HEK293 (cell line): ENCODE data around the gene RCSD1.

Experiments used
- CTCF ChIA-PET: fragments of 350-600 bp; formaldehyde crosslinking; extraction: SDS; loops from one replicate; lab custom pipeline; 2021; ENCODE audit warnings: antibody characterized with exemption; lab: Yijun Ruan, JAX
- POLR2A ChIA-PET: fragments of 300-600 bp; formaldehyde crosslinking; extraction: SDS; loops from one replicate; lab custom pipeline; 2020; ENCODE audit warnings: antibody characterized with exemption, inconsistent platforms; lab: Yijun Ruan, JAX
- H3K27ac ChIP-seq: fragments of 200-500 bp; sonication (Bioruptor generic); 2 replicates; pipeline ENCODE4 v1.5.1; 2014; ENCODE audit warnings: low read depth, low read length, control low read depth, inconsistent platforms; ENCODE audit errors: extremely low read depth
- H3K36me3 ChIP-seq, 2 experiments: fragments of 200-500 bp in 1 of 2; sonication (Bioruptor generic) in 1 of 2; 1 replicate in 1 of 2; 2 replicates in 1 of 2; pipeline ENCODE4 v1.5.1; 2014 to 2017; ENCODE audit warnings: inconsistent platforms in 2 of 2, low read length in 2 of 2; ENCODE audit not compliant: control insufficient read depth in 2 of 2, insufficient read depth in 1 of 2
- H3K4me1 ChIP-seq: fragments of 200-500 bp; sonication (Bioruptor generic); 2 replicates; pipeline ENCODE4 v1.5.1; 2014; ENCODE audit warnings: mild to moderate bottlenecking, low read length, inconsistent platforms; ENCODE audit not compliant: control insufficient read depth, insufficient read depth
- H3K4me3 ChIP-seq: 2 replicates; pipeline ENCODE4 v1.5.1; 2011; ENCODE audit warnings: low read depth, mild to moderate bottlenecking, control low read depth, low read length, moderate library complexity
- H3K9me3 ChIP-seq: fragments of 200-500 bp; sonication (Bioruptor generic); 2 replicates; pipeline ENCODE4 v1.5.1; 2014; ENCODE audit warnings: low read depth, low read length, inconsistent platforms; ENCODE audit not compliant: control insufficient read depth, insufficient read depth
- BCL11B ChIP-seq: fragments of 450-650 bp; formaldehyde crosslinking; IDR thresholded peaks from 2 replicates; pipeline ENCODE4 v1.5.1; 2016; ENCODE audit warnings: low read depth, missing biosample characterization, missing genetic modification characterization
- CTCF ChIP-seq: fragments of 450-650 bp; formaldehyde crosslinking; IDR thresholded peaks from 2 replicates; pipeline ENCODE4 v1.5.1; 2016; ENCODE audit warnings: missing biosample characterization, missing genetic modification characterization
- GLI2 ChIP-seq: fragments of 450-650 bp; formaldehyde crosslinking; IDR thresholded peaks from 2 replicates; pipeline ENCODE4; 2017; ENCODE audit warnings: missing biosample characterization, missing genetic modification characterization, low read depth, borderline replicate concordance
- GLIS2 ChIP-seq: fragments of 450-650 bp; formaldehyde crosslinking; IDR thresholded peaks from 2 replicates; pipeline ENCODE4 v1.5.1; 2016; ENCODE audit warnings: missing biosample characterization, missing genetic modification characterization
- KLF7 ChIP-seq: fragments of 450-650 bp; formaldehyde crosslinking; IDR thresholded peaks from 2 replicates; pipeline ENCODE4 v1.5.1; 2016; ENCODE audit warnings: missing biosample characterization, missing genetic modification characterization, borderline replicate concordance
- MZF1 ChIP-seq: fragments of 450-650 bp; formaldehyde crosslinking; IDR thresholded peaks from 2 replicates; pipeline ENCODE4 v1.5.1; 2017; ENCODE audit warnings: missing biosample characterization, missing genetic modification characterization, borderline replicate concordance
- SP3 ChIP-seq: fragments of 450-650 bp; formaldehyde crosslinking; IDR thresholded peaks from 2 replicates; pipeline ENCODE4 v1.5.1; 2016; ENCODE audit warnings: missing biosample characterization, missing genetic modification characterization
- WT1 ChIP-seq: fragments of 450-650 bp; formaldehyde crosslinking; IDR thresholded peaks from 2 replicates; pipeline ENCODE4 v1.5.1; 2016; ENCODE audit warnings: missing biosample characterization, missing genetic modification characterization
- ZBTB8A ChIP-seq: fragments of 450-650 bp; formaldehyde crosslinking; IDR thresholded peaks from 2 replicates; pipeline ENCODE4 v1.5.1; 2016; ENCODE audit warnings: missing biosample characterization, missing genetic modification characterization
- ZFP41 ChIP-seq: fragments of 450-650 bp; formaldehyde crosslinking; IDR thresholded peaks from 2 replicates; pipeline ENCODE4 v1.5.1; 2016; ENCODE audit warnings: missing biosample characterization, missing genetic modification characterization, borderline replicate concordance
- ZNF121 ChIP-seq: fragments of 450-650 bp; formaldehyde crosslinking; IDR thresholded peaks from 2 replicates; pipeline ENCODE4 v1.5.1; 2016; ENCODE audit warnings: missing biosample characterization, missing genetic modification characterization
- ZNF174 ChIP-seq: fragments of 450-650 bp; formaldehyde crosslinking; IDR thresholded peaks from 2 replicates; pipeline ENCODE4 v1.5.0; 2017; ENCODE audit warnings: missing biosample characterization, mild to moderate bottlenecking, missing genetic modification characterization
- ZNF175 ChIP-seq: fragments of 450-650 bp; formaldehyde crosslinking; IDR thresholded peaks from 2 replicates; pipeline ENCODE4 v1.5.1; 2016; ENCODE audit warnings: missing biosample characterization, missing genetic modification characterization
- ZNF280C ChIP-seq: fragments of 450-650 bp; formaldehyde crosslinking; IDR thresholded peaks from 2 replicates; pipeline ENCODE4 v1.5.1; 2016; ENCODE audit warnings: missing biosample characterization, missing genetic modification characterization
- ZNF335 ChIP-seq: fragments of 450-650 bp; formaldehyde crosslinking; conservative IDR thresholded peaks from 2 replicates; pipeline ENCODE4 v1.5.1; 2016; ENCODE audit warnings: missing biosample characterization, missing genetic modification characterization
- ZNF37A ChIP-seq: fragments of 450-650 bp; IDR thresholded peaks from 2 replicates; pipeline ENCODE4 v1.5.1; 2018; ENCODE audit warnings: missing biosample characterization, missing genetic modification characterization
- ZNF433 ChIP-seq: fragments of 450-650 bp; formaldehyde crosslinking; IDR thresholded peaks from 2 replicates; pipeline ENCODE4 v1.5.1; 2016; ENCODE audit warnings: missing biosample characterization, missing genetic modification characterization, low read depth
- ZNF514 ChIP-seq: fragments of 450-650 bp; formaldehyde crosslinking; IDR thresholded peaks from 2 replicates; pipeline ENCODE4 v1.5.1; 2016; ENCODE audit warnings: missing biosample characterization, missing genetic modification characterization
- ZNF521 ChIP-seq: fragments of 450-650 bp; formaldehyde crosslinking; IDR thresholded peaks from 2 replicates; pipeline ENCODE4 v1.5.1; 2017; ENCODE audit warnings: missing biosample characterization, mild to moderate bottlenecking, missing genetic modification characterization
- ZNF530 ChIP-seq: fragments of 450-650 bp; formaldehyde crosslinking; IDR thresholded peaks from 2 replicates; pipeline ENCODE4 v1.5.1; 2016; ENCODE audit warnings: low read depth, missing biosample characterization, missing genetic modification characterization
- ZNF548 ChIP-seq: fragments of 450-650 bp; formaldehyde crosslinking; IDR thresholded peaks from 2 replicates; pipeline ENCODE4 v1.5.1; 2016; ENCODE audit warnings: missing biosample characterization, missing genetic modification characterization
- ZNF549 ChIP-seq: fragments of 450-650 bp; IDR thresholded peaks from 2 replicates; pipeline ENCODE4 v1.5.1; 2018; ENCODE audit warnings: missing biosample characterization, missing genetic modification characterization, mild to moderate bottlenecking, inconsistent platforms, moderate library complexity
- ZNF610 ChIP-seq: fragments of 450-650 bp; formaldehyde crosslinking; IDR thresholded peaks from 2 replicates; pipeline ENCODE4 v1.5.1; 2016; ENCODE audit warnings: missing biosample characterization, missing genetic modification characterization, borderline replicate concordance
- ZNF621 ChIP-seq: fragments of 450-650 bp; formaldehyde crosslinking; IDR thresholded peaks from 2 replicates; pipeline ENCODE4 v1.5.1; 2017; ENCODE audit warnings: missing biosample characterization, missing genetic modification characterization
- ZNF658 ChIP-seq: fragments of 450-650 bp; formaldehyde crosslinking; IDR thresholded peaks from 2 replicates; pipeline ENCODE4; 2016; ENCODE audit warnings: missing biosample characterization, missing genetic modification characterization
- ZNF677 ChIP-seq: fragments of 450-650 bp; IDR thresholded peaks from 2 replicates; pipeline ENCODE4 v1.5.0; 2018; ENCODE audit warnings: missing biosample characterization, mild to moderate bottlenecking, missing genetic modification characterization, moderate library complexity
- ZNF777 ChIP-seq: fragments of 450-650 bp; formaldehyde crosslinking; IDR thresholded peaks from 2 replicates; pipeline ENCODE4 v1.5.1; 2017; ENCODE audit warnings: missing biosample characterization, missing genetic modification characterization, borderline replicate concordance
- ZNF785 ChIP-seq: fragments of 450-650 bp; formaldehyde crosslinking; IDR thresholded peaks from 2 replicates; pipeline ENCODE4 v1.5.1; 2016; ENCODE audit warnings: missing biosample characterization, missing genetic modification characterization
- ZNF837 ChIP-seq: fragments of 450-650 bp; formaldehyde crosslinking; IDR thresholded peaks from 2 replicates; pipeline ENCODE4 v1.5.1; 2016; ENCODE audit warnings: missing biosample characterization, missing genetic modification characterization
- ZSCAN23 ChIP-seq: fragments of 450-650 bp; formaldehyde crosslinking; IDR thresholded peaks from 2 replicates; pipeline ENCODE4 v1.5.1; 2016; ENCODE audit warnings: missing biosample characterization, missing genetic modification characterization
- ZSCAN30 ChIP-seq: fragments of 450-650 bp; IDR thresholded peaks from 2 replicates; pipeline ENCODE4 v1.5.1; 2018; ENCODE audit warnings: missing biosample characterization, mild to moderate bottlenecking, missing genetic modification characterization, moderate library complexity
- TF ChIP-seq, protein P1 (sequence below): fragments of 450-650 bp; formaldehyde crosslinking; IDR thresholded peaks from 2 replicates; pipeline ENCODE4 v1.5.1; 2017; ENCODE audit warnings: missing biosample characterization, missing genetic modification characterization

Gene RCSD1

DNA sequence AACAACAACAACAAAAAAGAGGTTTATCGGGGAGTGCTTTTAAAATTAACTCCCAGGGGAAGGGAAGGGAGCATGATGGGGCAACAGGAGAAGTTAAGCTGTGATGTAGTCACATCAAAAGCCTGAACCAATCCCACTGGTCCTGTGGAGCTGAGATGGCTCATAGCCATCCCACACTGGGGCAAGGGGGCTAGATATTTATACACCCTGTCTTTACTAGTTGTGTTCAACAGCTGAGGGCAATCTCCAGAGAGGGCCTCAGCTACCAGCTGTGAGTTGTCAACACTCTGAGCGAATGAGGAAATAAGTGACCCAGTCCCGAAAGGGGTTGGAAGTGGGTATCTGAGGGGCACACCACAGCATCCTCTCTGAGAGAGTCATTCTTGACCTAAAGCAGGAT lies 45.5 kb upstream of the RCSD1 start:
- Histone ChIP-seq H3K9me3 (no peaks in the 10 kb centered on the region), H3K4me1 (no peaks in the 10 kb centered on the region), H3K36me3 (no peaks in the 10 kb centered on the region), H3K27ac (no peak overlapping the region), H3K4me3 (no peak overlapping the region)
- ChIA-PET POLR2A (no interaction called here), CTCF (interaction anchor here (1.0 kb wide), 1 partner anchor 103 kb away, joined by 3 read pairs; no protein-coding TSS in a partner anchor)
- TF ChIP-seq ZNF121 (tag by site-specific recombination) (no peak), ZNF549 (tag by site-specific recombination) (no peak), ZNF621 (tag by site-specific recombination) (no peak), GLI2 (tag by site-specific recombination) (no peak), ZFP41 (no peak), SP3 (tag by site-specific recombination) (no peak), ZNF514 (no peak), BCL11B (tag by site-specific recombination) (no peak), ZNF677 (no peak), ZNF777 (tag by site-specific recombination) (no peak), ZNF174 (tag by site-specific recombination) (no peak), ZSCAN30 (tag by site-specific recombination) (no peak), WT1 (tag by site-specific recombination) (no peak), ZNF785 (no peak), ZNF548 (tag by site-specific recombination) (no peak)

DNA sequence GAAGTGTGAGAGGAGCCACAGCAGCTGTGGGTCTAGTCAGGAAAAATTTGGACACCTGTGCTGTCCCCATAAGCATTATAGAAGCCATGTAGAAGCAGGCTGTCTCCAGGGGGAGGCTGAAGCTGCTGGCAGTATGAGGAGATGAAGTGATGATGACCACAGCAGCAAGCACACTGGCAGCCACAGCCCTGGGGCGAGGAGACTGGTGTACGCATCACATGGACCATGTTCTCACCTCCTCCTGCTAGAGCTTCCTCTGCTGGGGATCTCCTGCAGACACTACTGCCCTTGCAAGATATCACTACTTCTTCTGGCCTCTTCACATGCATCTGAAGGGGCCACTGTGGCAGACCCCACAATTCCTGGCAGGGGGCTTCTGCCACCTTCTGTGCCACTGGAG lies 42.7 kb upstream of the RCSD1 start:
- TF ChIP-seq ZNF433 (no peak), ZNF335 (tag by site-specific recombination) (no peak), ZNF610 (tag by site-specific recombination) (no peak), ZNF837 (tag by site-specific recombination) (no peak), ZNF175 (tag by site-specific recombination) (no peak), ZNF521 (no peak), ZNF280C (no peak), ZBTB8A (tag by site-specific recombination) (no peak), ZNF530 (tag by site-specific recombination) (no peak), ZNF658 (tag by site-specific recombination) (no peak), ZNF37A (tag by site-specific recombination) (no peak), CTCF (no peak), KLF7 (tag by site-specific recombination) (no peak), GLIS2 (tag by site-specific recombination) (no peak), ZSCAN23 (no peak), MZF1 (no peak)
- TF ChIP-seq, protein P1, sequence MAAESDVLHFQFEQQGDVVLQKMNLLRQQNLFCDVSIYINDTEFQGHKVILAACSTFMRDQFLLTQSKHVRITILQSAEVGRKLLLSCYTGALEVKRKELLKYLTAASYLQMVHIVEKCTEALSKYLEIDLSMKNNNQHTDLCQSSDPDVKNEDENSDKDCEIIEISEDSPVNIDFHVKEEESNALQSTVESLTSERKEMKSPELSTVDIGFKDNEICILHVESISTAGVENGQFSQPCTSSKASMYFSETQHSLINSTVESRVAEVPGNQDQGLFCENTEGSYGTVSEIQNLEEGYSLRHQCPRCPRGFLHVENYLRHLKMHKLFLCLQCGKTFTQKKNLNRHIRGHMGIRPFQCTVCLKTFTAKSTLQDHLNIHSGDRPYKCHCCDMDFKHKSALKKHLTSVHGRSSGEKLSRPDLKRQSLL (tag by site-specific recombination), result no peak
- TF ChIP-seq, all 188 proteins: peak for 0
- H3K9me3 ChIP-seq, result no peaks in the 10 kb centered on the region
- no peaks in the 10 kb centered on the region for H3K36me3 ChIP-seq
- H3K27ac ChIP-seq, result no peak overlapping the region
- POLR2A ChIA-PET, result no interaction called here
- H3K4me1 ChIP-seq, result no peaks in the 10 kb centered on the region
- no peak overlapping the region for H3K4me3 ChIP-seq
- CTCF ChIA-PET, result interaction anchor here (0.6 kb wide), 1 partner anchor 100 kb away, joined by 3 read pairs; no protein-coding TSS in a partner anchor
